ENCODE results near the gene CNR1.
"Not testable (repeated sequence)": the region's sequence is repeated elsewhere in the genome, so short reads cannot be mapped to it uniquely, and the experiment has no call there.

The CNR1 gene

DNA sequence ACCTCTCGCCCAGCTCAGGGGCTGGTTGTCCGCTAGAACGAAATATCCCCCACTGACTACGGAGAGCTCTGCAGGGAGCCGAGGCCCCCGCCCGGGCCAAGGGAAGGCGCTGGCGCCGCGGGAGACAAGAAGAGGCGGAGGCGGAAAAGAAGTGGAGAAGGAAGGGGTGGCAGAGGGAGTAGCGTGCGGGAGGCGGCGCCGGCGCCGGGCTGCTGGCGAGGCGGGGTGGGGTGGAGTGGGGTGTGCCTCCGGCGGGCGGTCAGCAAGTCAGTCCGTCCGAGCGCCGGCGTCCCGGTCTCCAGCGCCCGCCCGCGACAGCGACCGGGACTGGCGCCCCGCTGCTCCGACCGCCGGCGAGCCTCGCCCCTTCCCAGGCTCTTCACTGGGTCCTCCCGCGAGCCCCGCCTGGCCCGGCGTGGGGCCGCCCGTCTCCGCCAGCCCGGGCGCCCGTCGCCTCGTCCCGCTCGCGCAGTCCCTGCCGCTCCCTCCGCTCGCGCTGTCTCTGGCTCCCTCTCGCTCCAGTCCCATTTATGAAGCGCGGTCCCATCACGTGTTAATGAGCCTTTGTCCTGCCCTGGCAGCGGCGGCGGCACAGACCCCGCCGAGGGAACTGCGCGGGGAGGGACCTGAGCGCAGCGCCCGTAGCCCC lies at the start of gene CNR1:
CNR1 (minus strand) TSS at position 504 of the 649 bp plus-strand sequence. CDS start 21,073 bp downstream, outside the sequence.
- no peak for DNase-seq (ENCODE audit: low read depth, low spot score)
- no peak within 1 kb of the TSS for H3K27ac ChIP-seq
- H3K9ac ChIP-seq (ENCODE audit: insufficient read length) = no peak within 1 kb of the TSS
- H3K36me3 ChIP-seq (ENCODE audit: insufficient read depth, low read length) = no peaks in the 10 kb centered on the region
- peak within 1 kb of the TSS; percentile 75 for H3K4me3 ChIP-seq
- H3K9me3 ChIP-seq (ENCODE audit: low read depth, low read length) = no peaks in the 10 kb centered on the region
- TF ChIP-seq FOXP2 (optimal IDR thresholded peaks at IDR 0.05; ENCODE audit: control extremely low read depth, extremely low read length, insufficient read depth) (no peak), POLR2AphosphoS5 (IDR thresholded peaks at IDR 0.05; ENCODE audit: borderline replicate concordance, low read depth, low read length) (no peak), EZH2 (IDR thresholded peaks at IDR 0.05) (no peak)

GRCh38 chr6:88211446-88211845 lies 45.3 kb upstream of the CNR1 start:
- no peak for DNase-seq (ENCODE audit: low read depth, low spot score)
- no peak overlapping the region for H3K27ac ChIP-seq
- no peak for TF ChIP-seq FOXP2 (optimal IDR thresholded peaks at IDR 0.05; ENCODE audit: control extremely low read depth, extremely low read length, insufficient read depth)
- no peak for TF ChIP-seq POLR2AphosphoS5 (IDR thresholded peaks at IDR 0.05; ENCODE audit: borderline replicate concordance, low read depth, low read length)
- TF ChIP-seq EZH2 (IDR thresholded peaks at IDR 0.05) = no peak
- no peaks in the 10 kb centered on the region for H3K36me3 ChIP-seq (ENCODE audit: insufficient read depth, low read length)
- H3K4me3 ChIP-seq = no peak overlapping the region
- no peaks in the 10 kb centered on the region for H3K9me3 ChIP-seq (ENCODE audit: low read depth, low read length)
- no peak overlapping the region for H3K9ac ChIP-seq (ENCODE audit: insufficient read length)

DNA sequence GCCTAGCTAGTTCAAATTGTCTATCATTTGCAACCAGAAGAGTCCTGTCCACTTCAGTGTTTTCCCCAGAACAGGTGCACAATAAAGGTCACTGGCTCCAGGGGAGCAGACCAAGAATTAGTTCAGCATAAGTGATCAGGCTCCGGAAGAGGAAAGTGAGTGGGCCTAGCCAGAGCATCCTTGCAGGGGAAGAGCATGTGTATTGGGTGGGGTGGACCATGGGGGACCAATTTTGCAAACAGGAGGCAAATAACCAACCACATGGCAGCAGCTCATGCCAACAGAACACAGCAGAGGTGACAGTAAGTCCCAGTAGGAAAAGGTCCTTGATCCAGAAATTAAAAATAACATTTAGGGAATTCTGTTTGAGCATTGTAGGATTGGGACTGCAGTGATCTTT lies 43.2 kb upstream of the CNR1 start:
- H3K36me3 ChIP-seq (ENCODE audit: insufficient read depth, low read length) = no peaks in the 10 kb centered on the region
- no peaks in the 10 kb centered on the region for H3K9me3 ChIP-seq (ENCODE audit: low read depth, low read length)
- no peak overlapping the region for H3K27ac ChIP-seq
- no peak overlapping the region for H3K4me3 ChIP-seq
- TF ChIP-seq POLR2AphosphoS5 (IDR thresholded peaks at IDR 0.05; ENCODE audit: borderline replicate concordance, low read depth, low read length) (no peak), FOXP2 (optimal IDR thresholded peaks at IDR 0.05; ENCODE audit: control extremely low read depth, extremely low read length, insufficient read depth) (no peak), EZH2 (IDR thresholded peaks at IDR 0.05) (no peak)
- DNase-seq (ENCODE audit: low read depth, low spot score) = no peak
- H3K9ac ChIP-seq (ENCODE audit: insufficient read length) = no peak overlapping the region

DNA sequence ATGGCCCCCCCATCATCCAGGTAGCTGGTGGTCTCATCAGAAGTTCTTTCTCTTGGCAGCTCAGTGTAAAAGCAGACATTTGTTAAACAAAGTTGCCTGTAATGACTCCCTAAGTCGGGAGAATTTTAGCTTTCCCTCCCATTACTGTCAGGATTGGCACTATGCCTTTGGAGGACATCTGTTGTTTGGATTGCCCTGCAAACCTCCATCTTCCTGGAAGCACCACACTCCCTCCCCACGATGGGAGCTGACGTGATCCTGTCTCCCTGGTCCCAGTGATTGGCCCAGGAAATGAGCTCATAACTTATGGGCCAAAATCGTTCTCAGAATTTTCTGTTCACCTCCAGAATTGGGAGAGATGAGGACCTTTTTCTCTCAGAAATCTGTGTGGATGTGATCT lies 42.6 kb upstream of the CNR1 start:
- H3K9ac ChIP-seq (ENCODE audit: insufficient read length) = no peak overlapping the region
- H3K4me3 ChIP-seq = no peak overlapping the region
- no peaks in the 10 kb centered on the region for H3K36me3 ChIP-seq (ENCODE audit: insufficient read depth, low read length)
- H3K27ac ChIP-seq = no peak overlapping the region
- no peaks in the 10 kb centered on the region for H3K9me3 ChIP-seq (ENCODE audit: low read depth, low read length)
- TF ChIP-seq EZH2 (IDR thresholded peaks at IDR 0.05) = no peak
- TF ChIP-seq POLR2AphosphoS5 (IDR thresholded peaks at IDR 0.05; ENCODE audit: borderline replicate concordance, low read depth, low read length) = no peak
- no peak for TF ChIP-seq FOXP2 (optimal IDR thresholded peaks at IDR 0.05; ENCODE audit: control extremely low read depth, extremely low read length, insufficient read depth)
- no peak for DNase-seq (ENCODE audit: low read depth, low spot score)

GRCh38 chr6:88201734-88202133 lies 35.6 kb upstream of the CNR1 start:
- not testable (repeated sequence) for H3K27ac ChIP-seq; DNase-seq (ENCODE audit: low read depth, low spot score); H3K4me3 ChIP-seq; H3K9me3 ChIP-seq (ENCODE audit: low read depth, low read length); H3K9ac ChIP-seq (ENCODE audit: insufficient read length); H3K36me3 ChIP-seq (ENCODE audit: insufficient read depth, low read length)

DNA sequence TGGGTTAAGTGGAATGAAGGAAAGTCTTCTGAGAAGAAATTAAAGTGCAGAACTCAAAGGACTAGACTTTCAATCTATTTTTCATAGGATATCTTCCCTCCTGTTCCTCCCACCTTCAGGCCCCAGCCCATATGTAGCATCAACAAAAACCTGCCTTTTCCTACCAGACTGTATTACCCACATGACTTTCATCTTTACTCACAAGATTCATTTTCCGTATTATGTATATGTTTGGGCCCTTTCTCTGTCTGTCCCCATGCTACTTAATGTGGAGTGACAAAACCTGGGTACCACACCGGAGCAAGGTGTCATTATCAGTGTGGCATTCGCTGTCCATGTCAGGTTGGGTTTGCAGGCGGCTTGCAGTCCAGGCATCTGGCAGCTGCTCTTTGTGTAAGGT lies 18.8 kb upstream of the CNR1 start:
- Histone ChIP-seq H3K36me3 (ENCODE audit: insufficient read depth, low read length) (no peaks in the 10 kb centered on the region), H3K9ac (ENCODE audit: insufficient read length) (no peak overlapping the region), H3K4me3 (no peak overlapping the region), H3K27ac (no peak overlapping the region), H3K9me3 (ENCODE audit: low read depth, low read length) (no peaks in the 10 kb centered on the region)
- no peak for DNase-seq (ENCODE audit: low read depth, low spot score)
- TF ChIP-seq POLR2AphosphoS5 (IDR thresholded peaks at IDR 0.05; ENCODE audit: borderline replicate concordance, low read depth, low read length) = no peak
- no peak for TF ChIP-seq FOXP2 (optimal IDR thresholded peaks at IDR 0.05; ENCODE audit: control extremely low read depth, extremely low read length, insufficient read depth)
- TF ChIP-seq EZH2 (IDR thresholded peaks at IDR 0.05) = no peak

DNA sequence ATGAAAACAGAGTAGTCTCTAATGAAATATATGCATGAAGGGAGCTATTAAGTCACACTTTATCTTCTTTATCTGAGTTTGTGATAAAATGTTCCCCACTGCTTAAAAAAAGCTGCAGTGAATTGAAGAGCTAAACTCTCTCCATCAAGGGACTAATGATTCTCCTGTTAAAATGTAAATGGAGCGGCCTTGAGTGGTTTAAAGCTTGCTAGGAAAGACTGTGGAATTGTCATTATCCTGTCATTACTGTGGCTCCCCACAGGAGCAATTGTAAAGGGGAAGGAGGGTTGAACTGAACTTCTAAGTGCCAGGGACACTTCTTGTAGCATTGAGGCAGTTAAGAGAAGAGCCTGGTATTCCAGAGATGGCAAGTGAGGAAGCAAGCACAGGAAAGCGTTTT lies 17.3 kb upstream of the CNR1 start:
- DNase-seq (ENCODE audit: low read depth, low spot score) = no peak

DNA sequence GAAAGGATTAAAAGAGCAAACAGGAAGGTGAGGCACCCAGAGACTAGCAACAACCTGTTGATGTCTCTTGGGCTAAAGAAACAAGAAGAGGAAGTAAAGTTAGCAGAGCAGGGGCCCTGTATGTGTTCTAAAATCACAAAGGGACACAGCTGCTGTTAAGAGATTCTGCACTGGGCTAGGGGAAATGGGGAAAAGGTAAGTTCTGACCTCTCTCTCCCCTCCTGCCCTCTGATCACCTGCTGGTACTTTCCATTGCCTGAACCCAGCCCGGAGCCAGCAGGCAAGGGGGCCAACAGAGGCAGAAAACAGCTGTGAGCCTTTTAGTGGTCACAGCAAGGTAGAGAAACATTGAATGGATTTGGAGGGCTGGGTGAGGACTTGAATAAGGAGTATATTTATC lies 13.5 kb upstream of the CNR1 start:
- H3K4me3 ChIP-seq = no peak overlapping the region
- no peak overlapping the region for H3K27ac ChIP-seq
- TF ChIP-seq FOXP2 (optimal IDR thresholded peaks at IDR 0.05; ENCODE audit: control extremely low read depth, extremely low read length, insufficient read depth) = no peak
- TF ChIP-seq POLR2AphosphoS5 (IDR thresholded peaks at IDR 0.05; ENCODE audit: borderline replicate concordance, low read depth, low read length) = no peak
- H3K9ac ChIP-seq (ENCODE audit: insufficient read length) = no peak overlapping the region
- H3K36me3 ChIP-seq (ENCODE audit: insufficient read depth, low read length) = no peaks in the 10 kb centered on the region
- no peaks in the 10 kb centered on the region for H3K9me3 ChIP-seq (ENCODE audit: low read depth, low read length)
- no peak for DNase-seq (ENCODE audit: low read depth, low spot score)

More for the DNA sequence above, 17.3 kb upstream of the CNR1 start:
- Histone ChIP-seq H3K9ac (ENCODE audit: insufficient read length) (no peak overlapping the region), H3K36me3 (ENCODE audit: insufficient read depth, low read length) (no peaks in the 10 kb centered on the region), H3K27ac (no peak overlapping the region), H3K9me3 (ENCODE audit: low read depth, low read length) (no peaks in the 10 kb centered on the region), H3K4me3 (no peak overlapping the region)
- TF ChIP-seq POLR2AphosphoS5 (IDR thresholded peaks at IDR 0.05; ENCODE audit: borderline replicate concordance, low read depth, low read length) = no peak
- no peak for TF ChIP-seq EZH2 (IDR thresholded peaks at IDR 0.05)

DNA sequence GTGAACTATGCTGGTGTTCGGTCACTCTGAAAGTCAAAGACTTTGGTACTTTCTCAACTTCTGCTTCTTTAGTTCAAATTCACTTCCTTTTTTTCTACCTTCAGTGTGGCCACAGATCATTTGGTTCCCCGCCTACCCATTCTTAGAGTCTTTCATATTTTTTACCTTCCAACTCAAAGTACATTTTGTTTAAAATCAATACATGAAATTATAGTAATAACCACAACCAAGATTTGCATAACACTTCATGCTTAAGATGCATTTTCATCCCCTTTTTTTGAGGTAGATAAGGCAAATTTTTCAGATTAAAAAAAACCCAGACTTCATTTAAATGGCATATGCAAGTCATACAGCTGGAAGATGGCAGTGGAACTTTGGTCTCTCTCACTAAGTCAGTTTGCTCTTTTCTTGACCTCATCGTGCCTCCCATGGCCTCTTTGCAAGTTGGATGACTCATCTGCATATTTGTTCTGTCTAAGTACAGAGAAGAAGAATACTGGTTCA lies 11.9 kb upstream of the CNR1 start:
- no peak overlapping the region for H3K4me3 ChIP-seq
- H3K9me3 ChIP-seq (ENCODE audit: low read depth, low read length) = no peaks in the 10 kb centered on the region
- DNase-seq (ENCODE audit: low read depth, low spot score) = no peak
- H3K36me3 ChIP-seq (ENCODE audit: insufficient read depth, low read length) = no peaks in the 10 kb centered on the region
- H3K9ac ChIP-seq (ENCODE audit: insufficient read length) = no peak overlapping the region
- TF ChIP-seq POLR2AphosphoS5 (IDR thresholded peaks at IDR 0.05; ENCODE audit: borderline replicate concordance, low read depth, low read length) (no peak), EZH2 (IDR thresholded peaks at IDR 0.05) (no peak), FOXP2 (optimal IDR thresholded peaks at IDR 0.05; ENCODE audit: control extremely low read depth, extremely low read length, insufficient read depth) (no peak)
- H3K27ac ChIP-seq = no peak overlapping the region
